DMS114 treated with DMSO at 0.1 percent for 48 hours (cell line): Measurements from ENCODE around the gene ADAMTS4.

Experiments used
- DNase-seq: peaks from one replicate; lab custom pipeline; 2025; ENCODE audit not compliant: unreplicated experiment; lab: John Stamatoyannopoulos, UW

ADAMTS4 gene

GRCh38 chr1:161196521-161197451 lies 2.1 kb downstream of the ADAMTS4 start:
- DNase-seq: no peak

DNA sequence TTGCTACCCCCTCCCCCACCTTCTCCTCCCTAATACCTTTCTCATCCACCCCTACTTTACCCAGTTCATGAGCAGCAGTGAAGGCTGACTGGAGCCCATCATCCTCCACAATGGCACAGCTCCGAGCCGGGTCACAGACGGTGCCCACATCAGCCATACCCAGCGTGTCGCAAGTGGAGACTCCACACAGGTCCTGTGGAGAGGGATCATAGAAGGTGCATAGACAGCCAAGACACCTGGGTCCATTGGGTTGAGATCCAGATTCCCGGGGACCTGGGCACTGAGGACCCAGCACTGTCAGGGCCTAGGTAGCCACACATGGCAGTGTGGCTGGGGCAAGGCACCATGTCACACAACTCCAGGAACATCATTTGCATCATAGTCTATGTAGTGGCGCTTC lies 2.7 kb downstream of the ADAMTS4 start:
- no peak for DNase-seq

DNA sequence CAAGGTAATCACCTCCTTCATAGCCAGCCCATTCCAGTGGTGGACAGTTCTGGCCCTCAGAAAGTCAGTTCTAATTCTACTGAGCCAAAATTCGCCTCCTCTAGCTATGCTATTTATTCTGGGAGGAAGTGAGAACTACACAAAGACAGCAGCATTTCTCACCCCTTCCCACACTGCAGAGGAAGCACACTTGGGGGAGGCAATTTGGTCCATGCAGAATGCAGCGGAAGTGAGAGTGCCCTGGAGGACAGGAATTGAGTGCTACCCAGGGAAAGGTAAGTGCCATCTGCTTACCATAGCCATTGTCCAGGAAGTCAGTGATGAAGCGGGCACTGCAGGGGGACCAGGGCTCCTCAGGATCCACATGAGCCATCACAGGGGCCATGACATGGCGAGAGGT lies 3.7 kb downstream of the ADAMTS4 start:
- no peak for DNase-seq

DNA sequence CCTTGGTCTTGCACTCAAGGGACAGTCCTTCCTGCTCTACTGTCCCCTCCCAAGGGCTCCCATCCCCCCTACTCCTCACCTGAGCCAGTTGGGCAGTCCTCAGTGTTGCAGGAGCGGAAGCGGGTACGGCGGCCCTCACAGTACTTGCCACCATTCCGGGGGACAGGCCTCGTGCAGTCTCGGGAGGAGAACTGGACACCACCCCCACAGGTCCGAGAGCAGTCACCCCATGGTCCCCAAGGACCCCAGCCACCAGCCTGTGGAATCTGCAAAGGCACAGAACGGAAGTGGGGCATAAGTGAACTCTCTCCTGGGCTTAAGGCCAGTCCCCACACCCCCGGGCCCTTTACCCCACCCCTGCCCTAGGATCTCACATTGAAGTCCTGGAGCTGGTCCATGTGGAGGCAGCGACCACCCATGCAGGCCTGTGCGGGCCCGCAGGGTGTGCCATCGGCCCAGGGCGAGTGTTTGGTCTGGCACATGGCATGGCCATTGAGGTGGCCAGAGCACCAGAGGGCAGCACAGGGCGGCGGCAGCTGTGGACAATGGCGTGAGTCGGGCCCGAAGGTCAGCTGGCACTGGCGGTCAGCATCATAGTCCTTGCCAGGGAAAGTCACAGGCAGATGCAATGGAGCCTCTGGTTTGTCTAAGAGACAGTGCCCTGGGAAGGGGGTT lies 5.2 kb downstream of the ADAMTS4 start:
- no peak for DNase-seq

GRCh38 chr1:161192476-161193465 lies 6.1 kb downstream of the ADAMTS4 start:
- peak; percentile 80 for DNase-seq

DNA sequence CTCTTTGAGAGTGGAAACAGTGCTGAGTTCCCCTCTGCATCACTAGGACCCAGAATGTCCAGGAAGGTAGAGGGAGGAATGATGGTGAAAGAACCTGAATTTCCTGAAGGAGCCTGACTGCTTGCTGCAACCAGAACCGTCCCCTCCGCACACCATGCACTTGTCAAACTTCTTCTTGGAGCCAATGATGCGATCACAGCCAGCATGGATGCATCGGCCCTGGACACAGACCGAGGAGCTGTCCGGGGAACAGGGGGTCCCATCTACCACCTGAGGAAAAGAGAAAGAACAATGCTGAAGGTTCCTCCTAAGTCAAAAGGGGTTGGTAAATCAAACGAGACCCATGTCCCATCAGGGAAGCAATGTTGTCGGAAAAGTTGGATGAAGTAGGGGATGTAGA lies 6.9 kb downstream of the ADAMTS4 start:
- DNase-seq: no peak

DNA sequence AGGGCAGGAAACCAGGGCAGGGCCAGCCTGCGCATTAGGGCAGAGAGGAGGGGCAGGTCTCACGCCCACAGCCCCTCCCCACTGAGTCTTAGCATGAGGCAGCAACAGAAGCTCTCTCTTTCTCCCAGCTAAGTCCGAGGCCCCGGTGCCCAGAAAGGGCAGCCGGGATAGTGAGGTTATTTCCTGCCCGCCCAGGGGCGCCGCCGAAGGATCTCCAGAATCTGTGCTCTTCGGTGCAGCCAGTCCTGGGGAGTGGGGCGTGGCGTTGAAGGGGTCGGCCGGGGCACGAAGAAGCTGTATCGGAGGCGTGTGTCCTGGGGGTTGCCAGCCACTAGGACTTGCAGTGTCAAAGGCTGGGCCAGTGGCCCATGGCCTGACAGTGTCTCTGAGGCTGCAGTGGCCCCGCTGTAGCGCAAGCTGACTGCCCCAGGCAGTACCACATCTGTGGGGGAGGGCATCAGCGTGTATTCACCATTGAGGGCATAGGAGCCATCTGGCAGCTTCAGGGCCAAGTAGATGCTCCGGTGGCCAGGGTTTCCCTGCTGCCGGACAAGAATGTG lies 7.8 kb downstream of the ADAMTS4 start:
- no peak for DNase-seq

DNA sequence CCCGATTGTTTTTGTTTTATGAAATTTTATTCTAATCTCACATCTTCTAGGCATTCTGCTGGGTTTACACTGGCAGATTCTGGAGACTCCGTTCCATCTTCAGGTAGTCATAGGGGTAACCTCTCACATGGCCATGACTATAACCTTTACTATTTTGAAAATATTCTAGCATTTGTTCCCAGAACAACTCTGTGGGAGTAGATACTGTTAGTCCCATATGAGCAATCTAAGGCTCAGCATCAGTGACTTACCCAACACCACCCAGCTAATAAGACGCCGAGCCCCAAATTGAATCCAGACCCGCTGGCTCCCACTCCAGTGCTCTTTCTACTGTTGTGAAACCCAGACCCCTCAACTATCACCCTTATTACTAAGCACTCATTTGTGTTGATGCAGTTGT lies 9.8 kb downstream of the ADAMTS4 start:
- no peak for DNase-seq

- DNase-seq: no peak
These were observed 10.5 kb downstream of the ADAMTS4 start for GRCh38 chr1:161188381-161188780.

- DNase-seq: no peak
These were observed 11.5 kb downstream of the ADAMTS4 start for GRCh38 chr1:161187311-161187710.

GRCh38 chr1:161185732-161186311 lies 13.0 kb downstream of the ADAMTS4 start:
- DNase-seq: no peak

GRCh38 chr1:161185282-161185682 lies 13.6 kb downstream of the ADAMTS4 start:
- DNase-seq: no peak

GRCh38 chr1:161182214-161182613 lies 16.6 kb downstream of the ADAMTS4 start:
- no peak for DNase-seq

DNA sequence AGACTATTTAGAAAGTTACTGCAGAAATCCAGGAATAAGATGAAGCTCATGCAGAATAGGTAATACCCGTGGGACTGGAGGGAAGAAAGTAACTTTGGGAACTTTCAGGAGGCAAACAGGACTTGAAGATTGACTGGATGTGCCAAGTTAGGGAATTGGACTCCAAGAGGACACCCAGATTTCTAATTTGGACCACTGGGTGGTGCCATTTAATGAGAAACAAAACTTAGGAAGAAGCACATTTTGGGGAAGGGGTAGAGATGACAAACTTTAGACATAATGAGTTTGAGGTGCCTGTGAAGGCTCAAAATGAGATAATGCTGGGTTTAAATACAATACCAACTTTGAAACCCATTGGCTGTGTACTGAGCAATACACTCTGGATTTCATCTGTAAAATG lies 18.2 kb downstream of the ADAMTS4 start:
- peak; percentile 49 for DNase-seq

DNA sequence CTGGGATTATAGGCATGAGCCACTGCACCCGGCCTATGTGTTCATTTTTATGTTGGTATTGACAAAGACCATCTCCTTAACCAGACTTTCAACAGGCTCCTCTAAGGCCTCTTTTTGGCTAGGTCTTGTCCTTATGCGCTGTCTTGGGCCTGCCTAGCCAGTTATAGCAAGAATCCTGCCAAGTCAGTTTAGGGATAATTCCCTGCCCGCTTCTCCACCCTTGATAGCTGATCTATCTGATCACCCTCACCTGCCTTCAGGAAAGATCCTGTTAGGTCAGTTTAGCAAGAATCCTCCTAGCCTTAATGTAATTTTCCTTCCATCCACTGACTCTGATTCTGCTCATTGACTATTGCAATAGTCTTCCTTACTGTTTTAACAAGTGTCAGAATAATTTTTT lies 19.2 kb downstream of the ADAMTS4 start:
- DNase-seq: no peak

DNA sequence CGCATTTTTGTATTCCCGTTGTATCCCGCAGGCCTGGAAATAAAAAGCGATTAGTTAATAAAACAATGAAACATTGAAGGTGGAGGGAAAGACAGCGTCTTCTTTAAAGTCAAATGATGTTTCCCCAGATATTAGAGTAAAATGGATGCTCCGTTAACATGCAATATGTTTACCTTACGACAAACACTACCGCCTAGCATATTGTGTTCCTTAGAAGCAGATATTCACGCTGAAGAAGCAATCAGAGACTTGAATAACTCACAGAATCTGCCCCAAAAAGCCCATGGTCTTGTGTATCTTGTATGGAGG lies 21.0 kb downstream of the ADAMTS4 start:
- DNase-seq: no peak

DNA sequence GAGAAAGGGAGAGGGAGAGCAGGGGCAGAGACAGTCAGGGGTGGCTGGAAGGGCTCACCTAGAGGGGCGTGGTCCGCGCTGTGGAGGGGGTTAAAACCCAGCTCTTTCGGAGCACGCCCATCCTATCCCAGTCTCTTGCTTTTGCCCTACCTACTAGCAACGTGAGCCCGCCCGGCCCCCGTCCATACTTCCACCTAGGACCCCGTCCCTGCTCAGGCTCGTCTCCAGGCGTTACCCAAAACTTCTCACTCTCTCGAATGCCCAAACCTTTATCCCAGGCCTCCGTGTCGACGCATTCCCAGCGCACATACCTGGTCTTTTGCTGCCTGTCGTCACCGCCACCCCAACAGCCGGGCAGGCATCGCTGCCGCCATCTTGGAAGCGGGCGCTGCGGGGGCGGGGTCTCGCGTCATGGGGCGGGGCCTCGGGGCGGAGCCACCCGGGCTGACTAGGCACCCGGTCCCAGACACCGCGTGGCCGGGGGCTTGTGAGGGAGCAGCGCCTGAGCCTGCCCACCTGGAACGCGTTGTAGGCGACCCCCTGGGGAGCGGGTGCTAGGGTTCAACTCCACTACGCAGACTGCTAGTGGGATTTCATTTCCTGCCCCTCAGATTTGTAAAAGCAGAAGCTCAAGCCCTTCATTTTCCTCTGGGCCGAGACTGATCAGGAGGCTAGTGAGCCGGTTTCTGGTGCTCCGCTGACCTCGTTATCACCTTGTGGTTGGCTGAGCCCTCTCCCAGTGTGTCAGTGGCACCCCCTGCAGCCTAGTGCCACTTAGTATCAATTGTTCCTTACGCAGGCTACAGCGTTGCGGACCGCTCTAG lies 21.5 kb downstream of the ADAMTS4 start, which contains the start of gene B4GALT3:
B4GALT3 (minus strand) TSS at position 396 of the 824 bp plus-strand sequence. CDS start 1,447 bp downstream, outside the sequence.
- peak; percentile 84 for DNase-seq

DNA sequence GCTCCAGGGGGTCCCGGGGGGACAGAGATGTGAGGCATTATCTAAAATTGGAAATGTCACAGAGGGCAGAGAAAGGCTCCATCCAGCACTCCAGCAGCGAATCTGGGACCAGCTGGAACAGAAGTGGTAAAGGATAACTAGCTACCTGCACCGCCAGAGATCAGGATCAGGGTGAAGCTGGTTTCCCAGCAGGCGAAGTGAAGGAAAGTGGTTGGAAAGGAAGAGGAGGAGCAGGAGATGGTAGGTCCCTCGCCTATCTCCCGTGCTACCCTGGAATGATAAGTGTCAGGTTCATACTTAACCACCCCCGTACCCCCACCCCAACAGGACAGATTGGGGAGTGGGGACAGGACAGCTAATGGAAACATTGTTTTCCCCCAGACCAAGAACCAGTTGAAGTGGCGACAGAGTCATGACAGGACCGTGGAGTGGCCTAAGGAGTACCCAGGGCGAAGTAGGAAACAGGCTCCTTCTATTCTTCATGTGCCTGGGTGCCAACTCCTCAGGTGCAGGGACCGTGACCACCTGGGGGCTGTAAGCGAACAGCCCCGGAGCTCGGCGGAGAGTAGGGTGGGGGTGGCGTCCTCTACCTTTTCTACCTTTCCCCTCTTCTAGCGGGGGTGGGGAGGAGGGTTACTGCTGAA lies 22.3 kb downstream of the ADAMTS4 start:
- no peak for DNase-seq

DNA sequence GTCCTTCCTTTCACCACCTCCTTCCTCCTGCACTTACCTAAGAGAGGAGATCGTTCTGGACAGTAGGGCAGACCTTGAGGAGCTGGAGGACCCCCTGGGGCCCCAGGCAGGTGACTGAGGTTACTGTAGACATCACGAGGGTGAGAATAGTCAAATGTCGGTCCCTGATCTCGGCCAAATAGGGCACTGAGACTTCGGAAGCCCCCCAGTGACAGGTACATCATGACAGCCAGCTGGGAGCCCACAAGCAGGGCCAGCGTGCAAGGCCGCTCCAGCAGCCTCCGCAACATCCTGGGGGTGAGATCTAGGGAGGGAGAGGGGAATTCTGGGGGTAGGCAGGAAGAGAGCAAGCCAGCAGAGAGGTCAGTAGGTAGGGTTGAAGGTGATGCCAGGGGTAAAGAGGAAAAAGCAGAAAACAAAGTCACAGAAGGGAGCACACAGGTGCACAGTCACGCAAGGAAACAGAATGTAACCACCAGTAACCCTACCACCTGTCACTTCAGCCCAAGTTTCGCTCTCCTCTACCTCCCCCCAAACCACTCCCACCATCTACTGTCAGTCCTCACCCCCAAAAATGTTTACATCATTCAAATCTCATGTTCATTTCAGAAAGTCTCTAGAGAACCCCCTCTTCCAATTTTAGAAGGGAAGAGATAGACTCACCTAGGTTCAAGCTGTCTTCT lies 22.9 kb downstream of the ADAMTS4 start:
- no peak for DNase-seq
